Stomach (tissue), 9 donors: ENCODE data around the gene FGGY. TPM values are rescaled to one million over a fixed set of nuclear protein-coding genes. Genes with fewer than 3 reads are reported as not detected.

Experiments used
- DNase-seq, 2 donors: peaks; one replicate each; pipeline versions ENCODE4 v3.0.0 to v3.0.0-alpha.2; 2013 to 2019
- H3K27ac ChIP-seq, 5 donors: fragments of 200-600 bp in 4 of 5; sonication (generic) in 4 of 5; one replicate each; pipeline ENCODE4 v1.5.1; 2013 to 2019; ENCODE audit warnings: mild to moderate bottlenecking in 1 of 5, moderate library complexity in 1 of 5
- H3K27me3 ChIP-seq, 3 donors: fragments of 200-600 bp; sonication (generic); one replicate each; pipeline ENCODE4 v1.5.1; 2017 to 2019; ENCODE audit warnings: mixed run types in 1 of 3
- H3K36me3 ChIP-seq, 4 donors: fragments of 200-600 bp; sonication (generic); 1 replicate in 3 of 4; 2 replicates in 1 of 4; pipeline ENCODE4 v1.5.1; 2016 to 2019
- H3K4me1 ChIP-seq, 4 donors: fragments of 200-600 bp; sonication (generic); one replicate each; pipeline ENCODE4 v1.5.1; 2016 to 2019
- H3K4me3 ChIP-seq, 4 donors: fragments of 200-600 bp; sonication (generic) in 3 of 4; one replicate each; pipeline ENCODE4 v1.5.1; 2016 to 2019; ENCODE audit warnings: mild to moderate bottlenecking in 1 of 4
- H3K9me3 ChIP-seq, 4 donors: fragments of 200-600 bp; sonication (generic); one replicate each; pipeline ENCODE4 v1.5.1; 2016 to 2019
- EP300 ChIP-seq: sonication (generic); formaldehyde crosslinking; IDR thresholded peaks from one replicate; pipeline ENCODE4 v1.6.1; 2017; ENCODE audit warnings: antibody characterized with exemption
- POLR2A ChIP-seq, 4 donors: fragments of 450-650 bp; IDR thresholded peaks; one replicate each; pipeline ENCODE4 v1.6.1; 2016; ENCODE audit warnings: antibody characterized with exemption in 4 of 4, control low read depth in 2 of 4, mild to moderate bottlenecking in 1 of 4, moderate library complexity in 1 of 4
- POLR2AphosphoS5 ChIP-seq, 3 donors: sonication (generic); formaldehyde crosslinking; IDR thresholded peaks; one replicate each; pipeline ENCODE4 v1.6.1; 2016; ENCODE audit warnings: antibody characterized with exemption in 3 of 3
- WGBS, 5 donors: extraction: QIAGEN DNeasy Blood & Tissue Kit in 3 of 5; methylation state at CpG; one replicate each; pipeline versions ENCODE4 v1.1.5 to v1.1.7; 2013 to 2018; 5-methylcytosine and 5-hydroxymethylcytosine counted together
- intact Hi-C: fragments of 100-400 bp; cut with DNase I; formaldehyde crosslinking; loops from one replicate; pipeline ENCODE4 v1.15.1; 2023; ENCODE audit warnings: low total_unique reads
- polyA plus RNA-seq, 3 donors: library from polyadenylated mRNA; stranded (reverse); fragments of 200-250 nt; gene quantifications; one replicate each; pipeline ENCODE4 v1.2.3, GENCODE V29; 2013
- total RNA-seq, 5 donors: library from RNA; depleted of rRNA; stranded (reverse); fragments of >200 nt; gene quantifications; one replicate each; pipeline versions ENCODE4 v1.1.0 to v1.2.3, GENCODE V29; 2014 to 2016
- TF ChIP-seq, protein P1 (sequence below), 7 experiments: fragments of 450-650 bp in 4 of 7; fragments of 200-600 bp in 3 of 7; sonication (generic) in 3 of 7; IDR thresholded peaks; one replicate each; pipeline ENCODE4 v1.5.1; 2016 to 2019; ENCODE audit warnings: antibody characterized with exemption in 7 of 7, control low read depth in 2 of 7, mild to moderate bottlenecking in 1 of 7
- donor health status: healthy with polysubstance abuse.
- donor health status: Bipolar disorder and iron deficiency.
- donor health status: healthy.

FGGY gene
- total and polyA plus RNA-seq, 8 donors: 6.2 to 40.6 (median 10.8) TPM

DNA sequence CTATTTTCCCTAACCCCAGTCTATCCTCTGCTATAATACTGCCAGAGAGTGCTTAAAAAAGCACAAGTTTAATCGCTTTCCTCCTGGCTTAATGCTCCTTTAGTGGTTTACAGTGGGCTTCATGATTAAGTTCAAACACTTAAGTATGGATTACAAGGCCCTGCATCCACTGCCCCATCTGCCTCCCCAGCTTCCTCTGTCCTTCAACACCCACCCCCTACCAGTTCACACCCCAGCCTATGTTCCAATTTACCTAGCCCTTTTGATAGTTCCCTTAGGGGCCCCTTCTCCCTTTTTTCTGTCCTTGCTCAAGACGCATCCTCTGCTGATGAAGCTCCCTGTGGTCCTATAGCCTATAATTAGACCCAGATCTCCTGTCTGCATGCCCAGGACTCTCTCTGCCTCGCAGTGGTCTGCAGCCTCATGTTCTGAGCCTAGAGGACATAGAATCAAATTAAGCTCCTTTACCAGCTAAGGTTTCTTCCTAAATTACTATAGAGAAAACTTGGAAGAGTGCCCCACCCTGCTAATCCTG is 212.5 kb downstream of the FGGY start:
- no peaks in the 10 kb centered on the region for H3K36me3 ChIP-seq
- H3K4me1 ChIP-seq: peaks cover 0 to 56% (median 16%) of the 10 kb centered on the region in 4 donors
- peak overlapping the region in 1 of 5 donors; percentile 18 for H3K27ac ChIP-seq
- intact Hi-C loops: no loop called here
- no peak for TF ChIP-seq EP300
- no peak for TF ChIP-seq POLR2AphosphoS5 (IDR thresholded peaks at IDR 0.05)
- no peak for TF ChIP-seq POLR2A (IDR thresholded peaks at IDR 0.05)
- TF ChIP-seq, protein P1, sequence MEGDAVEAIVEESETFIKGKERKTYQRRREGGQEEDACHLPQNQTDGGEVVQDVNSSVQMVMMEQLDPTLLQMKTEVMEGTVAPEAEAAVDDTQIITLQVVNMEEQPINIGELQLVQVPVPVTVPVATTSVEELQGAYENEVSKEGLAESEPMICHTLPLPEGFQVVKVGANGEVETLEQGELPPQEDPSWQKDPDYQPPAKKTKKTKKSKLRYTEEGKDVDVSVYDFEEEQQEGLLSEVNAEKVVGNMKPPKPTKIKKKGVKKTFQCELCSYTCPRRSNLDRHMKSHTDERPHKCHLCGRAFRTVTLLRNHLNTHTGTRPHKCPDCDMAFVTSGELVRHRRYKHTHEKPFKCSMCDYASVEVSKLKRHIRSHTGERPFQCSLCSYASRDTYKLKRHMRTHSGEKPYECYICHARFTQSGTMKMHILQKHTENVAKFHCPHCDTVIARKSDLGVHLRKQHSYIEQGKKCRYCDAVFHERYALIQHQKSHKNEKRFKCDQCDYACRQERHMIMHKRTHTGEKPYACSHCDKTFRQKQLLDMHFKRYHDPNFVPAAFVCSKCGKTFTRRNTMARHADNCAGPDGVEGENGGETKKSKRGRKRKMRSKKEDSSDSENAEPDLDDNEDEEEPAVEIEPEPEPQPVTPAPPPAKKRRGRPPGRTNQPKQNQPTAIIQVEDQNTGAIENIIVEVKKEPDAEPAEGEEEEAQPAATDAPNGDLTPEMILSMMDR (IDR thresholded peaks at IDR 0.05): no peak
- H3K9me3 ChIP-seq: no peaks in the 10 kb centered on the region
- WGBS, 5 donors: 87 to 96% (median 94%) methylated on average over 3 of the region's 3 CpGs
- no peak for DNase-seq
- no peak overlapping the region for H3K4me3 ChIP-seq
- H3K27me3 ChIP-seq: no peaks in the 10 kb centered on the region

DNA sequence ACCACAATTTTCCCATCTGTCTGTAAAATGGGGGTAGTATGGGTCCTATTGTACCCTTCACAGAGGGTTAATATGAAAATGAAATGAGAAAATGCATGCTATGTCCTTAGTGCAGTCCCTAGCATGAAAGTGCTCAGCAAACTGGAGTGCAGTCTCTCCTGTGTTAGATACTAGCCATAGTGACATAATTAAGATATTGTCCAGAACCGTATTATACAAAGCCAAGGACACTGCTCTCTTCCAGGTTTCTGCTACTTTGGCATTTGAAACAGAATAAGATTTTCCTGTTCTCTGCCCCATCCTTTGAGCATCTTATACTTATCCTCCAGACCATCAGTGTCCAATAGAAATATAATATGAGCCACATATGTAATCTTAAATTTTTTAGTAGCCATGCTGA is 213.4 kb downstream of the FGGY start:
- intact Hi-C loops: no loop called here
- Histone ChIP-seq H3K36me3 (no peaks in the 10 kb centered on the region), H3K4me1 (peaks cover 0 to 56% (median 16%) of the 10 kb centered on the region in 4 donors), H3K9me3 (no peaks in the 10 kb centered on the region), H3K27ac (no peak overlapping the region), H3K27me3 (no peaks in the 10 kb centered on the region), H3K4me3 (no peak overlapping the region)
- no peak for DNase-seq
- WGBS, 5 donors: 73 to 97% (median 94%) methylated on average over 1 of the region's 1 CpG
- no peak for TF ChIP-seq POLR2AphosphoS5 (IDR thresholded peaks at IDR 0.05)
- TF ChIP-seq, protein P1 (IDR thresholded peaks at IDR 0.05): no peak

DNA sequence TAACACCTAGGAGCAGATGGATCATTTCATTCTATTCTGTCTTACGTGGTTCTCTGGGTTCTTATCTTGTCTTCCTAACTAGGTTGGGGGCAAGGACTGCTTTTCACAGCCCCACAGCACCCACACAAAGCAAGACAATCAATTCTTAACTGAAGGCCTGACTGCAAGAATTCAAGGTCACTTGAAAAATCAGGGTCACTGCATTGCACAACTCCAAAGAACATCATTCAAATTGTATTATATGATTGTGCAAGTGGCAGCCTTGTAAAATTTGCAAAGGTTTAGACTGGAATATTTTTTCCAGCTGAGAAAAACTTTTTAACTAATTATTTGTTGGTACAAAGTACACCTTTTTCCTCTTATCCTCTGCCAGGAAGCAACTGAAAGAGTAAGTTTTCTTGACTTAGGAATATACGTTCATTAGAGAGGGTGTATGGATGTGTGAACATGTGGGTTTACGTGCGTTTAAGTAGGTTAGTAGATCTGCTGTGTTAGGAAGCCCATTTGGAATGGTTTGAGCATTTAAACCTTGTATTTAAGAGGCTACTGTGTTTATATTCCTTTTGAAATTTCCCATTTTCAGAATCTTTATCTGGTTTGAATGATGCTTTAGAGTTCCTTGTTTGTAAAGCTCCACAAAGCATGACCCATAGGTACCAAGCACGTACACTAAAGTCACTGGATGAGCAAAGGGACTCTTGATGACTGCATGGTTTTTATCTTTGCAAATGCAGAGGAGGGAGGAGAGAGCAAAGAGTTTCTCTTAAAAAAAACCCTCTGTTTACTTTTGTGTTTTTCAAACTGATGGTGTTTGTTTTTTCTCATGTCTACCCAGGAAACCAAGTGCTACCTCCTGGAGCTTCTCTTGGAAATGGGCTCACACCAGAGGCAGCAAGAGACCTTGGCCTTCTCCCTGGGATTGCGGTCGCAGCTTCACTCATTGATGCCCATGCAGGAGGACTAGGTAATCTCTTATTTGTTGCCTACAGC is 214.9 kb downstream of the FGGY start:
- H3K4me3 ChIP-seq: no peak overlapping the region
- intact Hi-C loops: no loop called here
- no peaks in the 10 kb centered on the region for H3K36me3 ChIP-seq
- no peaks in the 10 kb centered on the region for H3K9me3 ChIP-seq
- H3K27ac ChIP-seq: peak overlapping the region in 1 of 5 donors; percentile 12
- TF ChIP-seq POLR2AphosphoS5 (IDR thresholded peaks at IDR 0.05) (no peak), POLR2A (IDR thresholded peaks at IDR 0.05) (no peak)
- peak in 1 of 2 donors; percentile 22 for DNase-seq
- H3K4me1 ChIP-seq: peaks cover 0 to 58% (median 11%) of the 10 kb centered on the region in 4 donors
- WGBS, 5 donors: 83 to 93% (median 89%) methylated on average over 7 of the region's 7 CpGs
- no peaks in the 10 kb centered on the region for H3K27me3 ChIP-seq

DNA sequence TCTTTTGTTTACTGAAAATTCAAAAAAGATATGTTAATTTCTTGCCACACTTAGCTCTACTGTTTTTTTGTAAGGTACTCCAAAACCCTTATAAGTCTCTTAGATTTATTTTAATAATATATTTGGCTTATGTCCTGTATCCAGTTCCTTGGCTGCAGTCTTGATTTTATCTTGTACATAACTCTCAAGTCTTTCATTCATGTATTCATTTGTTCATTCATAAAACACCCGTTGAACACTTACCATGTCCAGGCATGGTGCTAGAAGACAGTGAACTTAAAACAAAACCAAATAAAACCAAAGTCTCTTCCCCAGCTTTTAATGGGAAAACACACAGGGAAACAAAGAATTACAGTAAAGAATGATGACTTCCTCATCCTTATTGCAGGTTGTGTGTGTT is 215.8 kb downstream of the FGGY start:
- WGBS, 5 donors: 63 to 78% (median 70%) methylated on average over 1 of the region's 1 CpG
- TF ChIP-seq POLR2A (IDR thresholded peaks at IDR 0.05) (no peak), POLR2AphosphoS5 (IDR thresholded peaks at IDR 0.05) (no peak), EP300 (no peak)
- TF ChIP-seq, protein P1 (IDR thresholded peaks at IDR 0.05): no peak
- Histone ChIP-seq H3K27ac (no peak overlapping the region), H3K36me3 (no peaks in the 10 kb centered on the region), H3K9me3 (no peaks in the 10 kb centered on the region), H3K4me1 (peaks cover 0 to 51% (median 11%) of the 10 kb centered on the region in 4 donors), H3K27me3 (no peaks in the 10 kb centered on the region), H3K4me3 (no peak overlapping the region)
- intact Hi-C loops: no loop called here
- no peak for DNase-seq
